GM19328 (cell line): ENCODE measurements around the gene SMURF1.
A peak's percentile ranks its signal among the peaks of the same experiment; 100 is the strongest.
"Not testable (repeated sequence)": the region's sequence is repeated elsewhere in the genome, so short reads cannot be mapped to it uniquely, and the experiment has no call there.

ENCODE experiments used
- ATAC-seq: cut with Tn5 transposase; IDR thresholded peaks from one replicate; pipeline ENCODE4 v1.9.1; 2021; ENCODE audit warnings: mild to moderate bottlenecking, moderate library complexity; ENCODE audit not compliant: unreplicated experiment

SMURF1 gene

GRCh38 chr7:99143853-99144672, at the start of gene SMURF1:
Gene SMURF1, minus strand, starts transcription at chr7:99144108. Its CDS starts 328 bp downstream, at chr7:99143780.
- peak; percentile 71 for ATAC-seq

- ATAC-seq: no peak
These were observed 48.1 kb upstream of the SMURF1 start for GRCh38 chr7:99191869-99192596.

GRCh38 chr7:99190359-99191009, 46.6 kb upstream of the SMURF1 start:
- no peak for ATAC-seq

- ATAC-seq: no peak
These were observed 45.3 kb upstream of the SMURF1 start for GRCh38 chr7:99189222-99189621.

GRCh38 chr7:99188221-99188620, 44.3 kb upstream of the SMURF1 start:
- ATAC-seq: no peak

GRCh38 chr7:99184532-99185218, 40.8 kb upstream of the SMURF1 start:
- no peak for ATAC-seq

GRCh38 chr7:99180067-99180650, 36.3 kb upstream of the SMURF1 start:
- ATAC-seq: no peak

GRCh38 chr7:99177165-99177564, 33.3 kb upstream of the SMURF1 start:
- no peak for ATAC-seq

GRCh38 chr7:99173787-99174186, 29.9 kb upstream of the SMURF1 start:
- ATAC-seq: no peak

- ATAC-seq: no peak
These were observed 27.8 kb upstream of the SMURF1 start for GRCh38 chr7:99171731-99172130.

GRCh38 chr7:99170730-99171074, 26.8 kb upstream of the SMURF1 start:
- ATAC-seq: no peak

- no peak for ATAC-seq
These were observed 26.3 kb upstream of the SMURF1 start for GRCh38 chr7:99170065-99170729.

GRCh38 chr7:99167072-99167471, 23.2 kb upstream of the SMURF1 start:
- no peak for ATAC-seq

- ATAC-seq: no peak
These were observed 21.9 kb upstream of the SMURF1 start for GRCh38 chr7:99165816-99166215.

GRCh38 chr7:99163669-99164068, 19.8 kb upstream of the SMURF1 start:
- ATAC-seq: not testable (repeated sequence)

- no peak for ATAC-seq
These were observed 12.7 kb upstream of the SMURF1 start for GRCh38 chr7:99156649-99157048.

GRCh38 chr7:99155211-99155610, 11.3 kb upstream of the SMURF1 start:
- ATAC-seq: no peak

GRCh38 chr7:99146979-99147378, 3.1 kb upstream of the SMURF1 start:
- ATAC-seq: no peak

- ATAC-seq: peak; percentile 30
These were observed 421 bp downstream of the SMURF1 start for GRCh38 chr7:99143521-99143852.

- no peak for ATAC-seq
These were observed 984 bp downstream of the SMURF1 start for GRCh38 chr7:99142727-99143520.
